ENCODE results near the gene TTLL13. TPM values are rescaled to one million over a fixed set of nuclear protein-coding genes. Genes with fewer than 3 reads are reported as not detected.

Gene TTLL13
- total and polyA plus RNA-seq, 2 donors (not counting 1 experiment from before 2014, with no cell fraction given), result 0.33 to 0.42 TPM

GRCh38 chr15:90201130-90201943 lies 48.0 kb upstream of the TTLL13 start, which contains the start of gene SEMA4B:
SEMA4B (plus strand) TSS chr15:90201330; CDS start chr15:90201579, 249 bp downstream.
- ChIA-PET POLR2A (interaction anchor here (0.7 to 10.5 kb wide), 12 partner anchors 10 to 39 kb away, joined by 3 to 150 read pairs (median 8); partner anchors contain the start of genes CIB1 and GDPGP1), CTCF (interaction anchor here (0.6 to 9.6 kb wide), 16 partner anchors 10 to 281 kb away, joined by 3 to 169 read pairs (median 5); partner anchors contain the start of genes CIB1 and GDPGP1)
- Histone ChIP-seq H3K4me1 (ENCODE audit: control insufficient read depth in 2 of 2, insufficient read depth in 2 of 2, low read length in 2 of 2) (peaks cover 64 to 78% of the 10 kb centered on the region in 2 donors), H3K27ac (ENCODE audit: low read length in 2 of 2) (peak within 1 kb of the TSS; percentile 52 to 72), H3K9ac (ENCODE audit: low read length) (peak within 1 kb of the TSS; percentile 85), H3K79me2 (ENCODE audit: control insufficient read depth, insufficient read depth, low read length) (peaks cover 98% of the 10 kb centered on the region), H3K4me3 (ENCODE audit: control extremely low read depth in 1 of 5, extremely low read depth in 1 of 5, insufficient read depth in 1 of 5, low read depth in 2 of 5, low read length in 4 of 5) (peak within 1 kb of the TSS; percentile 79 to 94 (median 86)), H3K4me2 (replicated peaks; ENCODE audit: low read depth, low read length, poor library complexity, severe bottlenecking) (peak within 1 kb of the TSS; percentile 93), H3K27me3 (replicated peaks in 1 of 4; ENCODE audit: control extremely low read depth in 1 of 4, control insufficient read depth in 3 of 4, insufficient read depth in 4 of 4, low read length in 3 of 4) (no peaks in the 10 kb centered on the region), H4K20me1 (ENCODE audit: control insufficient read depth, insufficient read depth, low read length, poor library complexity, severe bottlenecking) (peaks cover 53% of the 10 kb centered on the region), H2AFZ (ENCODE audit: insufficient read depth, low read depth, low read length, poor library complexity, severe bottlenecking) (peak within 1 kb of the TSS; percentile 69), H3K9me3 (ENCODE audit: control extremely low read depth in 1 of 3, control insufficient read depth in 2 of 3, insufficient read depth in 1 of 3, low read length in 2 of 3) (no peaks in the 10 kb centered on the region), H3K36me3 (replicated peaks in 1 of 2; ENCODE audit: control extremely low read depth in 1 of 2, control insufficient read depth in 1 of 2, extremely low read depth in 1 of 2, insufficient read depth in 2 of 2, low read length in 1 of 2) (peaks cover 0 to 39% of the 10 kb centered on the region in 2 experiments)
- Mint-ChIP-seq H3K4me1 (peaks cover 73% of the 10 kb centered on the region), H3K27me3 (no peaks in the 10 kb centered on the region), H3K9me3 (ENCODE audit: insufficient read depth) (no peaks in the 10 kb centered on the region), H3K27ac (peak within 1 kb of the TSS; percentile 95), H3K4me3 (peak within 1 kb of the TSS; percentile 93)
- ATAC-seq (ENCODE audit: low read depth) (peak; percentile 89), DNase-seq (peak; percentile 84)
- WGBS (ENCODE audit: insufficient coverage), result under 1% methylated on average over 88 of the region's 88 CpGs
- no peak for TF ChIP-seq CTCF (IDR thresholded peaks at IDR 0.05)
- TF ChIP-seq EZH2 (IDR thresholded peaks at IDR 0.05; ENCODE audit: borderline replicate concordance, insufficient read depth, low read depth, low read length, poor library complexity, severe bottlenecking), result no peak
- intact Hi-C loops (cut with micrococcal nuclease), result loop anchor here (1.0 kb wide), 4 partner anchors 10 to 32 kb away; partner anchors contain the start of gene CIB1
